ENCODE measurements around the gene C10orf53. TPM values are rescaled to one million over a fixed set of nuclear protein-coding genes. Genes with fewer than 3 reads are reported as not detected.

C10orf53 gene
- total and polyA plus RNA-seq, 2 of the 4 experiments (the other 2 are of a cell fraction): not detected

DNA sequence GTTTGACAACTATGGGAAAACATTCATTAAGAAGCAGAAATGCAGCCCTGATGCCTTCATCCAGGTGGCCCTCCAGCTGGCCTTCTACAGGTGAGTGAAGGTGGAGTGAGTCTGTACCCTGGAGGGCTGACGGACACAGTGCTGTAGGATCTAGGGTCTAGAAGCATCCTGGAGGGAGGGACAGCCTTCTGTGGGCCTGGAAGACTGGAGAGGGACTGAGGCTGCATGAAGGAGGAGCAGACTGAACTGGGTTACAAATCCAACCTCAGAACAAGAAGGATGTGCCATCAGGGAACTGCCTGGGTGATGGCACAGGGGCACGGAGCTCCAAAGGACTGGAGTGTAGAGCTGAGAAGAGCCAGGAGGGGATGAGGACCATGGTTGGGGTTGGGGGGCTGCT, 27.5 kb upstream of the C10orf53 start:
- Histone ChIP-seq H4K91ac (ENCODE audit: insufficient read depth, low read depth, low read length) (no peak overlapping the region), H4K5ac (ENCODE audit: low read depth, low read length) (no peak overlapping the region), H3K14ac (replicated peaks; ENCODE audit: low read depth, low read length) (no peak overlapping the region), H3K79me1 (ENCODE audit: low read depth in 1 of 2, low read length in 2 of 2) (no peaks in the 10 kb centered on the region), H2BK120ac (ENCODE audit: low read depth, low read length) (no peak overlapping the region), H3K23ac (ENCODE audit: low read depth, low read length) (no peak overlapping the region), H3K9me3 (ENCODE audit: control insufficient read depth, insufficient read depth, low read length) (no peaks in the 10 kb centered on the region), H4K8ac (ENCODE audit: low read depth in 2 of 2, low read length in 2 of 2) (no peak overlapping the region), H2AK5ac (ENCODE audit: low read depth, low read length) (no peak overlapping the region), H3K9me1 (ENCODE audit: insufficient read depth, low read length) (no peaks in the 10 kb centered on the region), H4K20me1 (ENCODE audit: insufficient read depth, low read length) (no peaks in the 10 kb centered on the region), H3K4me1 (ENCODE audit: control insufficient read depth, insufficient read depth, low read length) (no peaks in the 10 kb centered on the region), H2AFZ (replicated peaks; ENCODE audit: low read length, poor library complexity) (no peak overlapping the region), H3K56ac (ENCODE audit: extremely low read depth, insufficient read depth, low read length) (no peak overlapping the region), H2AK9ac (replicated peaks; ENCODE audit: low read depth, low read length, poor library complexity) (no peak overlapping the region), H2BK5ac (ENCODE audit: low read depth, low read length, poor library complexity, severe bottlenecking) (no peak overlapping the region), H3K18ac (ENCODE audit: low read depth, low read length) (no peak overlapping the region), H2BK15ac (ENCODE audit: low read depth, low read length) (no peak overlapping the region), H3K36me3 (ENCODE audit: control insufficient read depth, insufficient read depth, low read length) (no peaks in the 10 kb centered on the region), H3K9ac (ENCODE audit: low read depth, low read length) (no peak overlapping the region), H3K4me2 (ENCODE audit: low read depth, low read length) (no peak overlapping the region), H3K4me3 (ENCODE audit: insufficient read depth, low read depth, low read length) (no peak overlapping the region), H3K27ac (ENCODE audit: insufficient read depth, low read length) (no peak overlapping the region), H2BK20ac (ENCODE audit: low read depth, low read length) (no peak overlapping the region), H3K4ac (ENCODE audit: low read depth, low read length) (no peak overlapping the region), H3K27me3 (ENCODE audit: control insufficient read depth, insufficient read depth, low read length) (peaks cover 11% of the 10 kb centered on the region)
- POLR2A ChIA-PET (ENCODE audit: unreplicated experiment): no interaction called here
- TF ChIP-seq, protein P1, sequence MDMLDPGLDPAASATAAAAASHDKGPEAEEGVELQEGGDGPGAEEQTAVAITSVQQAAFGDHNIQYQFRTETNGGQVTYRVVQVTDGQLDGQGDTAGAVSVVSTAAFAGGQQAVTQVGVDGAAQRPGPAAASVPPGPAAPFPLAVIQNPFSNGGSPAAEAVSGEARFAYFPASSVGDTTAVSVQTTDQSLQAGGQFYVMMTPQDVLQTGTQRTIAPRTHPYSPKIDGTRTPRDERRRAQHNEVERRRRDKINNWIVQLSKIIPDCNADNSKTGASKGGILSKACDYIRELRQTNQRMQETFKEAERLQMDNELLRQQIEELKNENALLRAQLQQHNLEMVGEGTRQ (IDR thresholded peaks at IDR 0.05; ENCODE audit: low read depth, low read length): no peak
- TF ChIP-seq SMC3 (IDR thresholded peaks at IDR 0.05; ENCODE audit: low read depth, low read length) (no peak), BHLHE40 (IDR thresholded peaks at IDR 0.05; ENCODE audit: low read depth, low read length) (no peak), RFX5 (IDR thresholded peaks at IDR 0.05; ENCODE audit: low read depth, low read length) (no peak), MXI1 (IDR thresholded peaks at IDR 0.05; ENCODE audit: borderline replicate concordance, low read depth, low read length) (no peak), RAD21 (IDR thresholded peaks at IDR 0.05; ENCODE audit: low read length) (no peak), CEBPB (IDR thresholded peaks at IDR 0.05; ENCODE audit: low read depth, low read length) (no peak), RCOR1 (IDR thresholded peaks at IDR 0.05; ENCODE audit: insufficient replicate concordance, low read length) (no peak), POLR2A (IDR thresholded peaks at IDR 0.05; ENCODE audit: low read depth, low read length) (no peak), MAFK (IDR thresholded peaks at IDR 0.05; ENCODE audit: low read depth, low read length) (no peak), CHD1 (IDR thresholded peaks at IDR 0.05; ENCODE audit: low read depth, low read length) (no peak), FOS (IDR thresholded peaks at IDR 0.05; ENCODE audit: low read depth, low read length) (no peak), MAZ (IDR thresholded peaks at IDR 0.05; ENCODE audit: borderline replicate concordance, low read depth, low read length) (no peak), NFE2L2 (IDR thresholded peaks at IDR 0.05; ENCODE audit: low read depth, low read length) (no peak)
- TF ChIP-seq, protein P2, sequence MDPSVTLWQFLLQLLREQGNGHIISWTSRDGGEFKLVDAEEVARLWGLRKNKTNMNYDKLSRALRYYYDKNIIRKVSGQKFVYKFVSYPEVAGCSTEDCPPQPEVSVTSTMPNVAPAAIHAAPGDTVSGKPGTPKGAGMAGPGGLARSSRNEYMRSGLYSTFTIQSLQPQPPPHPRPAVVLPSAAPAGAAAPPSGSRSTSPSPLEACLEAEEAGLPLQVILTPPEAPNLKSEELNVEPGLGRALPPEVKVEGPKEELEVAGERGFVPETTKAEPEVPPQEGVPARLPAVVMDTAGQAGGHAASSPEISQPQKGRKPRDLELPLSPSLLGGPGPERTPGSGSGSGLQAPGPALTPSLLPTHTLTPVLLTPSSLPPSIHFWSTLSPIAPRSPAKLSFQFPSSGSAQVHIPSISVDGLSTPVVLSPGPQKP (IDR thresholded peaks at IDR 0.05; ENCODE audit: borderline replicate concordance, low read depth, low read length): no peak
- TF ChIP-seq, protein P3, sequence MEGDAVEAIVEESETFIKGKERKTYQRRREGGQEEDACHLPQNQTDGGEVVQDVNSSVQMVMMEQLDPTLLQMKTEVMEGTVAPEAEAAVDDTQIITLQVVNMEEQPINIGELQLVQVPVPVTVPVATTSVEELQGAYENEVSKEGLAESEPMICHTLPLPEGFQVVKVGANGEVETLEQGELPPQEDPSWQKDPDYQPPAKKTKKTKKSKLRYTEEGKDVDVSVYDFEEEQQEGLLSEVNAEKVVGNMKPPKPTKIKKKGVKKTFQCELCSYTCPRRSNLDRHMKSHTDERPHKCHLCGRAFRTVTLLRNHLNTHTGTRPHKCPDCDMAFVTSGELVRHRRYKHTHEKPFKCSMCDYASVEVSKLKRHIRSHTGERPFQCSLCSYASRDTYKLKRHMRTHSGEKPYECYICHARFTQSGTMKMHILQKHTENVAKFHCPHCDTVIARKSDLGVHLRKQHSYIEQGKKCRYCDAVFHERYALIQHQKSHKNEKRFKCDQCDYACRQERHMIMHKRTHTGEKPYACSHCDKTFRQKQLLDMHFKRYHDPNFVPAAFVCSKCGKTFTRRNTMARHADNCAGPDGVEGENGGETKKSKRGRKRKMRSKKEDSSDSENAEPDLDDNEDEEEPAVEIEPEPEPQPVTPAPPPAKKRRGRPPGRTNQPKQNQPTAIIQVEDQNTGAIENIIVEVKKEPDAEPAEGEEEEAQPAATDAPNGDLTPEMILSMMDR (conservative IDR thresholded peaks at IDR 0.05; ENCODE audit: low read depth, low read length): no peak
- no peak for DNase-seq
- no TSS peak for BruUV-seq (replicated peaks)
- CTCF ChIA-PET: no interaction called here
- intact Hi-C loops (cut with micrococcal nuclease) (no loop called here), dilution Hi-C loops (cut with HindIII; ENCODE audit: low sequenced_read_pairs, unreplicated experiment) (no loop called here), in situ Hi-C loops (cut with MboI; ENCODE audit: low sequenced_read_pairs) (no loop called here)
- no peak for ATAC-seq (ENCODE audit: low read depth)
- WGBS, 2 experiments (ENCODE audit: extremely low coverage in 2 of 2, insufficient read length in 1 of 2): 40% methylated on average over 1 of the region's 2 CpGs; no CpG with 5 or more reads in 1 of the 2 experiments

Measured in IMR-90 (cell line).